B cell (primary cell): Measurements from ENCODE around the gene KIAA0232. TPM values are rescaled to one million over a fixed set of nuclear protein-coding genes. Genes with fewer than 3 reads are reported as not detected.

ENCODE experiments used
- ATAC-seq: fragments of 200-7000 bp; cut with Tn5 transposase; one replicate; pipeline ENCODE4 v1.10.0; 2021; ENCODE audit warnings: low read depth, mild to moderate bottlenecking, moderate number of reproducible peaks, moderate library complexity
- CTCF ChIA-PET: fragments of 350-600 bp; sonication (Branson Sonifier 250); formaldehyde crosslinking; loops from one replicate; lab custom pipeline; 2021; ENCODE audit warnings: antibody characterized with exemption, inconsistent platforms; lab: Charles Lee
- POLR2A ChIA-PET: fragments of 350-600 bp; sonication (Branson Sonifier 250); formaldehyde crosslinking; loops from one replicate; lab custom pipeline; 2021; ENCODE audit warnings: antibody characterized with exemption; lab: Charles Lee
- DNase-seq: peaks from one replicate; pipeline ENCODE4 v3.0.0; 2013
- H2AFZ ChIP-seq: 2 replicates; pipeline ENCODE4 v1.6.1; 2012; ENCODE audit warnings: mild to moderate bottlenecking, low read depth, low read length; ENCODE audit not compliant: insufficient read depth, poor library complexity, severe bottlenecking
- H3K27ac ChIP-seq, 2 donors: 1 replicate in 1 of 2; 2 replicates in 1 of 2; pipeline ENCODE4 v1.5.1; 2012 to 2013; ENCODE audit warnings: low read length in 2 of 2, mild to moderate bottlenecking in 2 of 2, moderate library complexity in 1 of 2
- H3K27me3 ChIP-seq, 4 experiments: fragments of 200-600 bp in 1 of 4; sonication (generic) in 1 of 4; replicated peaks in 1 of 4; 1 replicate in 2 of 4; 2 replicates in 2 of 4; pipeline versions ENCODE4 v1.6.1 to v1.7.0; 2013 to 2016; ENCODE audit warnings: low read length in 3 of 4, mild to moderate bottlenecking in 2 of 4, mixed read lengths in 1 of 4, moderate library complexity in 1 of 4; ENCODE audit not compliant: insufficient read depth in 4 of 4, control insufficient read depth in 3 of 4; ENCODE audit errors: control extremely low read depth in 1 of 4
- H3K36me3 ChIP-seq, 2 experiments: replicated peaks in 1 of 2; 1 replicate in 1 of 2; 2 replicates in 1 of 2; pipeline versions ENCODE4 v1.6.1 to v1.7.1; 2013; ENCODE audit warnings: low read length in 1 of 2; ENCODE audit not compliant: insufficient read depth in 2 of 2, control insufficient read depth in 1 of 2; ENCODE audit errors: control extremely low read depth in 1 of 2, extremely low read depth in 1 of 2
- H3K4me1 ChIP-seq, 2 donors: fragments of 200-600 bp in 1 of 2; sonication (generic) in 1 of 2; 1 replicate in 1 of 2; 2 replicates in 1 of 2; pipeline versions ENCODE4 v1.5.1 to v1.6.1; 2013 to 2017; ENCODE audit warnings: low read length in 2 of 2; ENCODE audit not compliant: control insufficient read depth in 2 of 2, insufficient read depth in 2 of 2
- H3K4me2 ChIP-seq: replicated peaks from 2 replicates; pipeline ENCODE3; 2012; ENCODE audit warnings: mild to moderate bottlenecking, low read depth, low read length; ENCODE audit not compliant: poor library complexity, severe bottlenecking
- H3K4me3 ChIP-seq, 5 experiments: fragments of 200-600 bp in 1 of 5; sonication (generic) in 1 of 5; 1 replicate in 3 of 5; 2 replicates in 2 of 5; pipeline versions ENCODE4 v1.5.1 to v1.7.0; 2011 to 2016; ENCODE audit warnings: low read length in 4 of 5, mild to moderate bottlenecking in 4 of 5, low read depth in 2 of 5, control low read depth in 1 of 5, moderate library complexity in 1 of 5; ENCODE audit not compliant: insufficient read depth in 1 of 5; ENCODE audit errors: control extremely low read depth in 1 of 5, extremely low read depth in 1 of 5
- H3K79me2 ChIP-seq: fragments of 200-600 bp; sonication (generic); one replicate; pipeline ENCODE4 v1.6.0; 2016; ENCODE audit warnings: low read length; ENCODE audit not compliant: control insufficient read depth, insufficient read depth
- H3K9ac ChIP-seq: fragments of 200-600 bp; sonication (generic); 2 replicates; pipeline ENCODE4 v1.6.1; 2017; ENCODE audit warnings: mild to moderate bottlenecking, low read length, moderate library complexity
- H3K9me3 ChIP-seq, 3 donors: one replicate each; pipeline versions ENCODE4 v1.6.1 to v1.7.1; 2013; ENCODE audit warnings: low read length in 2 of 3; ENCODE audit not compliant: control insufficient read depth in 2 of 3, insufficient read depth in 1 of 3; ENCODE audit errors: control extremely low read depth in 1 of 3
- H4K20me1 ChIP-seq: 2 replicates; pipeline ENCODE4 v1.6.0; 2012; ENCODE audit warnings: mild to moderate bottlenecking, low read length; ENCODE audit not compliant: insufficient read depth, control insufficient read depth, poor library complexity, severe bottlenecking
- H3K27ac Mint-ChIP-seq: one replicate; pipeline ENCODE4 v1.8.0; 2021; ENCODE audit warnings: mixed read lengths
- H3K27me3 Mint-ChIP-seq: one replicate; pipeline ENCODE4 v1.8.0; 2021; ENCODE audit warnings: mixed read lengths
- H3K4me1 Mint-ChIP-seq: one replicate; pipeline ENCODE4 v1.8.0; 2021; ENCODE audit warnings: mixed read lengths
- H3K4me3 Mint-ChIP-seq: one replicate; pipeline ENCODE4 v1.8.0; 2021; ENCODE audit warnings: mixed read lengths
- H3K9me3 Mint-ChIP-seq: one replicate; pipeline ENCODE4 v1.8.0; 2022; ENCODE audit warnings: mixed read lengths; ENCODE audit not compliant: insufficient read depth
- EZH2 ChIP-seq: IDR thresholded peaks from 2 replicates; pipeline ENCODE4 v1.6.1; 2012; ENCODE audit warnings: borderline replicate concordance, low read depth, mild to moderate bottlenecking, moderate library complexity, low read length; ENCODE audit not compliant: insufficient read depth, poor library complexity, severe bottlenecking
- WGBS: methylation state at CpG from one replicate; pipeline ENCODE4 v1.1.5; 2013; ENCODE audit warnings: missing lambda C conversion rate; ENCODE audit not compliant: insufficient coverage; 5-methylcytosine and 5-hydroxymethylcytosine counted together
- intact Hi-C: fragments of 100-400 bp; cut with micrococcal nuclease; formaldehyde crosslinking; loops from one replicate; pipeline ENCODE4 v1.10.0; 2022
- polyA plus RNA-seq: library from polyadenylated mRNA; depleted of rRNA; stranded (reverse); fragments of >200 nt; gene quantifications from 2 replicates; pipeline ENCODE4 v1.2.3, GENCODE V29; 2012
- total RNA-seq, 2 donors: library from RNA; stranded (reverse); fragments of 120-200 nt in 1 of 2; gene quantifications; 1 replicate in 1 of 2; 2 replicates in 1 of 2; pipeline versions ENCODE4 v1.2.3 to v1.2.4, GENCODE V29; 2013 to 2022
- TF ChIP-seq, protein P1 (sequence below): fragments of 200-600 bp; IDR thresholded peaks from one replicate; pipeline ENCODE4 v1.8.0; 2022; ENCODE audit warnings: antibody characterized with exemption, mild to moderate bottlenecking

Gene KIAA0232
- total and polyA plus RNA-seq, 2 donors (not counting 1 experiment from before 2014, with no cell fraction given), result 2.9 to 20.8 TPM

DNA sequence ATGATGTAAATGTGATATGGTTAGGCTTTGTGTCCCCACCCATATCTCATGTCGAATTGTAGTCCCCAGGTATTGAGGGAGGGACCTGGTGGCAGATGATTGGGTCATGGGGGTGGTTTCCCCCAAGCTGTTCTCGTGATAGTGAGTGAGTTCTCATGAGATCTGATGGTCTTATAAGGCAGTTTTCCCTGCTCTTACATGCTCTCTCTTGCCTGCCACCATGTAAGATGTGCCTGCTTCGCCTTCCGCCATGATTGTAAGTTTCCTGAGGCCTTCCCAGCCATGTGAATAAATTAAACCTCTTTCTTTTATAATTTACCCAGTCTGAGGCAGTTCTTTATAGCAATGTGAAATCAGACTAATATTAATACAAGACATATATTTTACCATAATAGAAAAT, 42.6 kb upstream of the KIAA0232 start:
- DNase-seq (no peak), ATAC-seq (no peak)
- Histone ChIP-seq H3K9me3 (peaks cover 0 to 1% (median 0%) of the 10 kb centered on the region in 3 donors), H3K4me2 (no peak overlapping the region), H2AFZ (no peak overlapping the region), H3K36me3 (no peaks in the 10 kb centered on the region), H4K20me1 (no peaks in the 10 kb centered on the region), H3K9ac (no peak overlapping the region), H3K4me3 (no peak overlapping the region), H3K27ac (no peak overlapping the region), H3K4me1 (no peaks in the 10 kb centered on the region), H3K79me2 (no peaks in the 10 kb centered on the region), H3K27me3 (no peaks in the 10 kb centered on the region)
- peaks cover 21% of the 10 kb centered on the region for H3K27me3 Mint-ChIP-seq
- POLR2A ChIA-PET, result no interaction called here
- no peak overlapping the region for H3K4me3 Mint-ChIP-seq
- TF ChIP-seq, protein P1, sequence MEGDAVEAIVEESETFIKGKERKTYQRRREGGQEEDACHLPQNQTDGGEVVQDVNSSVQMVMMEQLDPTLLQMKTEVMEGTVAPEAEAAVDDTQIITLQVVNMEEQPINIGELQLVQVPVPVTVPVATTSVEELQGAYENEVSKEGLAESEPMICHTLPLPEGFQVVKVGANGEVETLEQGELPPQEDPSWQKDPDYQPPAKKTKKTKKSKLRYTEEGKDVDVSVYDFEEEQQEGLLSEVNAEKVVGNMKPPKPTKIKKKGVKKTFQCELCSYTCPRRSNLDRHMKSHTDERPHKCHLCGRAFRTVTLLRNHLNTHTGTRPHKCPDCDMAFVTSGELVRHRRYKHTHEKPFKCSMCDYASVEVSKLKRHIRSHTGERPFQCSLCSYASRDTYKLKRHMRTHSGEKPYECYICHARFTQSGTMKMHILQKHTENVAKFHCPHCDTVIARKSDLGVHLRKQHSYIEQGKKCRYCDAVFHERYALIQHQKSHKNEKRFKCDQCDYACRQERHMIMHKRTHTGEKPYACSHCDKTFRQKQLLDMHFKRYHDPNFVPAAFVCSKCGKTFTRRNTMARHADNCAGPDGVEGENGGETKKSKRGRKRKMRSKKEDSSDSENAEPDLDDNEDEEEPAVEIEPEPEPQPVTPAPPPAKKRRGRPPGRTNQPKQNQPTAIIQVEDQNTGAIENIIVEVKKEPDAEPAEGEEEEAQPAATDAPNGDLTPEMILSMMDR, result no peak
- intact Hi-C loops, result no loop called here
- 100% methylated on average over 1 of the region's 4 CpGs for WGBS
- CTCF ChIA-PET, result no interaction called here
- H3K9me3 Mint-ChIP-seq, result no peaks in the 10 kb centered on the region
- H3K4me1 Mint-ChIP-seq, result no peaks in the 10 kb centered on the region
- H3K27ac Mint-ChIP-seq, result no peak overlapping the region

DNA sequence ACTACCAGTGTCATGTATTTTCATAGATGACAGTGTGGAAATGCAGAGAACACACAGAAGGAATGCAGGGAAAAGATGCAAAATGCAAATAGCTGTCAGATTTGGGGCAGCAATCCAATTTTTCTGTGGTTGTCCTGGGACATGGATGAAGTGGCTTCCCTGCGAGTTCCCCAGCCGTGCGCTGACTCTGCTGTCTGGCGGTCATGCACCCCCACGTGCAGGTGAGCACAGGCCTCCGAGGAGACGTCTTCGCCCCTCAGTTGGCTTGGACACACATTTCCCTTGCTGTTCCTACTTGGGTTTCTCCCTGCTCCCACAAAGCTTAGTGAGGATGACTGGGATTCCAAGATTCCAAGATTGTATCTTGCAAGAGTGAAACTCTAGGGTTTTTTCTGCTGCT, 42.2 kb upstream of the KIAA0232 start:
- Histone ChIP-seq H3K79me2 (no peaks in the 10 kb centered on the region), H3K36me3 (no peaks in the 10 kb centered on the region), H3K4me3 (no peak overlapping the region), H3K27me3 (no peaks in the 10 kb centered on the region), H2AFZ (no peak overlapping the region), H3K9me3 (peaks cover 0 to 1% (median 0%) of the 10 kb centered on the region in 3 donors), H3K27ac (no peak overlapping the region), H4K20me1 (no peaks in the 10 kb centered on the region), H3K4me1 (no peaks in the 10 kb centered on the region), H3K9ac (no peak overlapping the region), H3K4me2 (no peak overlapping the region)
- intact Hi-C loops, result no loop called here
- ATAC-seq, result no peak
- Mint-ChIP-seq H3K27me3 (peaks cover 23% of the 10 kb centered on the region), H3K27ac (no peak overlapping the region), H3K9me3 (no peaks in the 10 kb centered on the region), H3K4me3 (no peak overlapping the region), H3K4me1 (no peaks in the 10 kb centered on the region)
- TF ChIP-seq, protein P1, result no peak
- TF ChIP-seq EZH2, result no peak
- POLR2A ChIA-PET, result no interaction called here
- no peak for DNase-seq
- 97% methylated on average over 8 of the region's 8 CpGs for WGBS
- CTCF ChIA-PET, result no interaction called here
